CD4-positive, CD25-positive, alpha-beta regulatory T cell (primary cell): ENCODE results near the gene PTPRN2. TPM values are rescaled to one million over a fixed set of nuclear protein-coding genes. Genes with fewer than 3 reads are reported as not detected.

Experiments
- ATAC-seq, 2 donors: fragments of 150-1000 bp; cut with Tn5 transposase; one replicate each; pipeline ENCODE4 v1.10.0; 2021; ENCODE audit warnings: low read depth in 2 of 2, moderate number of reproducible peaks in 2 of 2, moderate library complexity in 1 of 2
- DNase-seq, 3 donors: peaks; one replicate each; pipeline versions ENCODE4 v3.0.0 to v3.0.0-alpha.2; 2012 to 2022; ENCODE audit warnings: mixed read lengths in 1 of 3
- H3K27ac ChIP-seq: one replicate; pipeline ENCODE4 v1.7.0; 2013; ENCODE audit warnings: mild to moderate bottlenecking, low read length; ENCODE audit not compliant: insufficient read depth, poor library complexity, severe bottlenecking
- H3K27me3 ChIP-seq: one replicate; pipeline ENCODE4 v1.7.0; 2013; ENCODE audit warnings: low read length; ENCODE audit not compliant: control insufficient read depth, insufficient read depth
- H3K36me3 ChIP-seq: one replicate; pipeline ENCODE4 v1.7.0; 2013; ENCODE audit warnings: mild to moderate bottlenecking, low read length, moderate library complexity; ENCODE audit not compliant: control insufficient read depth, insufficient read depth
- H3K4me1 ChIP-seq: 2 replicates; pipeline ENCODE4 v1.7.0; 2013; ENCODE audit warnings: mild to moderate bottlenecking, low read length; ENCODE audit not compliant: insufficient read depth, control insufficient read depth, poor library complexity, severe bottlenecking
- H3K4me3 ChIP-seq: one replicate; pipeline ENCODE4 v1.7.0; 2013; ENCODE audit warnings: low read depth, mild to moderate bottlenecking, low read length, moderate library complexity
- H3K9me3 ChIP-seq, 2 experiments: 1 replicate in 1 of 2; 2 replicates in 1 of 2; pipeline ENCODE4 v1.7.0; 2013; ENCODE audit warnings: low read length in 2 of 2, mild to moderate bottlenecking in 1 of 2, moderate library complexity in 1 of 2; ENCODE audit not compliant: control insufficient read depth in 2 of 2
- H3K27ac Mint-ChIP-seq, 3 donors: one replicate each; pipeline ENCODE4 v1.8.0; 2020 to 2022; ENCODE audit warnings: mild to moderate bottlenecking in 3 of 3, mixed read lengths in 3 of 3, moderate library complexity in 2 of 3
- H3K27me3 Mint-ChIP-seq: one replicate; pipeline ENCODE4 v1.8.0; 2022; ENCODE audit warnings: mild to moderate bottlenecking, mixed read lengths
- H3K36me3 Mint-ChIP-seq: one replicate; pipeline ENCODE4 v1.8.0; 2020; ENCODE audit warnings: mixed read lengths
- H3K4me1 Mint-ChIP-seq, 4 donors: one replicate each; pipeline ENCODE4 v1.8.0; 2020 to 2022; ENCODE audit warnings: mixed read lengths in 4 of 4, mild to moderate bottlenecking in 1 of 4
- H3K4me3 Mint-ChIP-seq, 4 donors: one replicate each; pipeline ENCODE4 v1.8.0; 2020 to 2022; ENCODE audit warnings: mild to moderate bottlenecking in 4 of 4, mixed read lengths in 4 of 4, moderate library complexity in 3 of 4
- H3K9me3 Mint-ChIP-seq, 7 donors: one replicate each; pipeline ENCODE4 v1.8.0; 2020 to 2022; ENCODE audit warnings: mixed read lengths in 7 of 7, mild to moderate bottlenecking in 3 of 7, moderate library complexity in 2 of 7
- polyA plus RNA-seq, 4 donors: library from polyadenylated mRNA; unstranded; fragments of 300-500 nt; fragmentation: Illumina TruSeq; gene quantifications; one replicate each; pipeline ENCODE4 v1.2.3, GENCODE V29; 2021
- total RNA-seq: library from RNA; stranded (reverse); gene quantifications from one replicate; pipeline ENCODE4 v1.2.3, GENCODE V29; 2022

PTPRN2 gene
- total and polyA plus RNA-seq, 5 donors from 2014 or later = 1.6 to 4.7 (median 2.7) TPM

- Mint-ChIP-seq H3K27ac (peak overlapping the region in 2 of 3 donors; percentile 32 to 55), H3K9me3 (peaks cover 0 to 4% (median 0%) of the 10 kb centered on the region in 7 donors), H3K4me1 (peaks cover 0 to 10% (median 1%) of the 10 kb centered on the region in 4 donors), H3K36me3 (no peaks in the 10 kb centered on the region), H3K27me3 (peaks cover 26% of the 10 kb centered on the region), H3K4me3 (no peak overlapping the region)
- Histone ChIP-seq H3K27ac (no peak overlapping the region), H3K27me3 (no peaks in the 10 kb centered on the region), H3K4me1 (no peaks in the 10 kb centered on the region), H3K4me3 (no peak overlapping the region), H3K36me3 (no peaks in the 10 kb centered on the region), H3K9me3 (no peaks in the 10 kb centered on the region)
- DNase-seq = no peak
- no peak for ATAC-seq
Observed at GRCh38 chr7:157514746-157515145, 1072.9 kb downstream of the PTPRN2 start.

GRCh38 chr7:157514306-157514705, 1073.3 kb downstream of the PTPRN2 start:
- no peaks in the 10 kb centered on the region for H3K36me3 ChIP-seq
- no peak overlapping the region for H3K4me3 ChIP-seq
- H3K27me3 Mint-ChIP-seq = peaks cover 30% of the 10 kb centered on the region
- H3K36me3 Mint-ChIP-seq = no peaks in the 10 kb centered on the region
- H3K4me1 ChIP-seq = no peaks in the 10 kb centered on the region
- H3K27me3 ChIP-seq = no peaks in the 10 kb centered on the region
- ATAC-seq (no peak), DNase-seq (no peak)
- H3K4me3 Mint-ChIP-seq = peak overlapping the region in 1 of 4 donors; percentile 82
- H3K9me3 Mint-ChIP-seq = peaks cover 0 to 4% (median 0%) of the 10 kb centered on the region in 7 donors
- no peaks in the 10 kb centered on the region for H3K9me3 ChIP-seq
- H3K27ac Mint-ChIP-seq = peak overlapping the region in 2 of 3 donors; percentile 81 to 96
- H3K27ac ChIP-seq = no peak overlapping the region
- H3K4me1 Mint-ChIP-seq = peaks cover 0 to 10% (median 1%) of the 10 kb centered on the region in 4 donors

GRCh38 chr7:157513682-157514081, 1073.9 kb downstream of the PTPRN2 start:
- no peaks in the 10 kb centered on the region for H3K9me3 ChIP-seq
- H3K36me3 ChIP-seq = no peaks in the 10 kb centered on the region
- ATAC-seq = no peak
- peak overlapping the region; percentile 53 for H3K27ac ChIP-seq
- H3K4me1 ChIP-seq = no peaks in the 10 kb centered on the region
- peaks cover 0 to 4% (median 0%) of the 10 kb centered on the region in 7 donors for H3K9me3 Mint-ChIP-seq
- no peaks in the 10 kb centered on the region for H3K27me3 ChIP-seq
- H3K4me3 Mint-ChIP-seq = peak overlapping the region; percentile 80 to 84 (median 82)
- peaks cover 0 to 10% (median 1%) of the 10 kb centered on the region in 4 donors for H3K4me1 Mint-ChIP-seq
- peaks cover 30% of the 10 kb centered on the region for H3K27me3 Mint-ChIP-seq
- H3K36me3 Mint-ChIP-seq = no peaks in the 10 kb centered on the region
- peak in 2 of 3 donors; percentile 30 for DNase-seq
- H3K27ac Mint-ChIP-seq = peak overlapping the region; percentile 92 to 96 (median 96)
- peak overlapping the region; percentile 57 for H3K4me3 ChIP-seq

GRCh38 chr7:157513162-157513621, 1074.4 kb downstream of the PTPRN2 start:
- ATAC-seq = peak in 1 of 2 donors; percentile 20
- Mint-ChIP-seq H3K4me1 (peaks cover 0 to 10% (median 0%) of the 10 kb centered on the region in 4 donors), H3K36me3 (no peaks in the 10 kb centered on the region), H3K27ac (peak overlapping the region; percentile 92 to 96 (median 96)), H3K27me3 (peaks cover 30% of the 10 kb centered on the region), H3K9me3 (peaks cover 0 to 4% (median 0%) of the 10 kb centered on the region in 7 donors), H3K4me3 (peak overlapping the region; percentile 80 to 84 (median 82))
- Histone ChIP-seq H3K9me3 (no peaks in the 10 kb centered on the region), H3K27ac (peak overlapping the region; percentile 53), H3K27me3 (no peaks in the 10 kb centered on the region), H3K4me1 (no peaks in the 10 kb centered on the region), H3K36me3 (no peaks in the 10 kb centered on the region), H3K4me3 (peak overlapping the region; percentile 57)
- DNase-seq = peak in 2 of 3 donors; percentile 13 to 18

- Histone ChIP-seq H3K27me3 (no peaks in the 10 kb centered on the region), H3K9me3 (peaks cover 3 to 6% of the 10 kb centered on the region in 2 experiments), H3K27ac (no peak overlapping the region), H3K4me3 (no peak overlapping the region), H3K4me1 (no peaks in the 10 kb centered on the region), H3K36me3 (no peaks in the 10 kb centered on the region)
- no peak for DNase-seq
- Mint-ChIP-seq H3K27ac (no peak overlapping the region), H3K36me3 (peaks cover 6% of the 10 kb centered on the region), H3K4me1 (peaks cover 0 to 13% (median 5%) of the 10 kb centered on the region in 4 donors), H3K27me3 (peaks cover 48% of the 10 kb centered on the region), H3K9me3 (peaks cover 0 to 5% (median 0%) of the 10 kb centered on the region in 7 donors), H3K4me3 (no peak overlapping the region)
- ATAC-seq = no peak
Observed at GRCh38 chr7:157509226-157509625, 1078.4 kb downstream of the PTPRN2 start.

GRCh38 chr7:157508477-157508881, 1079.1 kb downstream of the PTPRN2 start:
- H3K4me1 Mint-ChIP-seq = peaks cover 0 to 17% (median 10%) of the 10 kb centered on the region in 4 donors
- H3K9me3 ChIP-seq = peaks cover 3 to 6% of the 10 kb centered on the region in 2 experiments
- peaks cover 43% of the 10 kb centered on the region for H3K27me3 Mint-ChIP-seq
- no peak for DNase-seq
- H3K27ac ChIP-seq = no peak overlapping the region
- peaks cover 0 to 5% (median 0%) of the 10 kb centered on the region in 7 donors for H3K9me3 Mint-ChIP-seq
- H3K27me3 ChIP-seq = no peaks in the 10 kb centered on the region
- H3K4me1 ChIP-seq = peaks cover 3% of the 10 kb centered on the region
- H3K27ac Mint-ChIP-seq = no peak overlapping the region
- H3K4me3 Mint-ChIP-seq = no peak overlapping the region
- no peak for ATAC-seq
- peaks cover 6% of the 10 kb centered on the region for H3K36me3 Mint-ChIP-seq
- H3K4me3 ChIP-seq = no peak overlapping the region
- H3K36me3 ChIP-seq = no peaks in the 10 kb centered on the region

- Mint-ChIP-seq H3K36me3 (peaks cover 6% of the 10 kb centered on the region), H3K9me3 (peaks cover 0 to 6% (median 0%) of the 10 kb centered on the region in 7 donors), H3K4me1 (peaks cover 2 to 21% (median 12%) of the 10 kb centered on the region in 4 donors), H3K27ac (peak overlapping the region in 2 of 3 donors; percentile 58 to 71), H3K4me3 (peak overlapping the region in 1 of 4 donors; percentile 27), H3K27me3 (peaks cover 40% of the 10 kb centered on the region)
- H3K36me3 ChIP-seq = no peaks in the 10 kb centered on the region
- peaks cover 8% of the 10 kb centered on the region for H3K4me1 ChIP-seq
- no peak for ATAC-seq
- peaks cover 3 to 6% of the 10 kb centered on the region in 2 experiments for H3K9me3 ChIP-seq
- no peak for DNase-seq
- H3K4me3 ChIP-seq = no peak overlapping the region
- H3K27me3 ChIP-seq = no peaks in the 10 kb centered on the region
- no peak overlapping the region for H3K27ac ChIP-seq
Observed at GRCh38 chr7:157507987-157508386, 1079.6 kb downstream of the PTPRN2 start.

GRCh38 chr7:157506268-157506667, 1081.4 kb downstream of the PTPRN2 start:
- no peak for DNase-seq
- Histone ChIP-seq H3K4me1 (peaks cover 25% of the 10 kb centered on the region), H3K36me3 (no peaks in the 10 kb centered on the region), H3K4me3 (no peak overlapping the region), H3K9me3 (peaks cover 3 to 6% of the 10 kb centered on the region in 2 experiments), H3K27me3 (no peaks in the 10 kb centered on the region), H3K27ac (no peak overlapping the region)
- Mint-ChIP-seq H3K4me1 (peaks cover 12 to 34% (median 25%) of the 10 kb centered on the region in 4 donors), H3K4me3 (no peak overlapping the region), H3K36me3 (peaks cover 6% of the 10 kb centered on the region), H3K27me3 (peaks cover 40% of the 10 kb centered on the region), H3K27ac (peak overlapping the region in 2 of 3 donors; percentile 34 to 98), H3K9me3 (peaks cover 0 to 7% (median 0%) of the 10 kb centered on the region in 7 donors)
- no peak for ATAC-seq
